ENCODE measurements around the gene XRCC4. TPM values are rescaled to one million over a fixed set of nuclear protein-coding genes. Genes with fewer than 3 reads are reported as not detected.

XRCC4 gene
- total RNA-seq, 2 donors from 2014 or later: 10.6 to 17.3 TPM

GRCh38 chr5:83124593-83124992 is 47.2 kb downstream of the XRCC4 start:
- H3K27me3 ChIP-seq (ENCODE audit: control insufficient read depth, insufficient read depth, low read length, poor library complexity, severe bottlenecking): no peaks in the 10 kb centered on the region
- H3K4me3 ChIP-seq (ENCODE audit: low read length): no peak overlapping the region
- no peak overlapping the region for H3K27ac Mint-ChIP-seq
- H3K4me3 Mint-ChIP-seq: no peak overlapping the region
- H3K36me3 Mint-ChIP-seq (ENCODE audit: low read depth): peaks cover 11% of the 10 kb centered on the region
- no peak for TF ChIP-seq CTCF (conservative IDR thresholded peaks at IDR 0.05)
- no peaks in the 10 kb centered on the region for H3K4me1 ChIP-seq (ENCODE audit: control insufficient read depth, insufficient read depth, low read length)
- H3K36me3 ChIP-seq (ENCODE audit: control insufficient read depth, insufficient read depth, low read length): no peaks in the 10 kb centered on the region
- H3K9me3 Mint-ChIP-seq: peaks cover 26% of the 10 kb centered on the region
- H3K9me3 ChIP-seq (ENCODE audit: control insufficient read depth, low read length): no peaks in the 10 kb centered on the region
- no peaks in the 10 kb centered on the region for H3K4me1 Mint-ChIP-seq
- no peak overlapping the region for H3K9ac ChIP-seq (ENCODE audit: extremely low read depth, low read length, poor library complexity, severe bottlenecking)
- H3K27me3 Mint-ChIP-seq (ENCODE audit: insufficient read depth): no peaks in the 10 kb centered on the region
- no peak overlapping the region for H3K27ac ChIP-seq (ENCODE audit: low read depth, low read length)
- DNase-seq: no peak
- WGBS, 2 experiments (ENCODE audit: insufficient coverage in 1 of 2, insufficient read length in 1 of 2): 90% methylated on average over 1 of the region's 1 CpG; no CpG with 5 or more reads in 1 of the 2 experiments

GRCh38 chr5:83125560-83125959 is 48.2 kb downstream of the XRCC4 start:
- Mint-ChIP-seq H3K4me1 (no peaks in the 10 kb centered on the region), H3K4me3 (no peak overlapping the region), H3K27ac (no peak overlapping the region), H3K9me3 (peaks cover 32% of the 10 kb centered on the region), H3K36me3 (ENCODE audit: low read depth) (peaks cover 11% of the 10 kb centered on the region), H3K27me3 (ENCODE audit: insufficient read depth) (peaks cover 3% of the 10 kb centered on the region)
- TF ChIP-seq CTCF (conservative IDR thresholded peaks at IDR 0.05): no peak
- DNase-seq: no peak
- Histone ChIP-seq H3K9ac (ENCODE audit: extremely low read depth, low read length, poor library complexity, severe bottlenecking) (no peak overlapping the region), H3K9me3 (ENCODE audit: control insufficient read depth, low read length) (no peaks in the 10 kb centered on the region), H3K36me3 (ENCODE audit: control insufficient read depth, insufficient read depth, low read length) (no peaks in the 10 kb centered on the region), H3K27me3 (ENCODE audit: control insufficient read depth, insufficient read depth, low read length, poor library complexity, severe bottlenecking) (no peaks in the 10 kb centered on the region), H3K4me3 (ENCODE audit: low read length) (no peak overlapping the region), H3K4me1 (ENCODE audit: control insufficient read depth, insufficient read depth, low read length) (no peaks in the 10 kb centered on the region), H3K27ac (ENCODE audit: low read depth, low read length) (no peak overlapping the region)
- WGBS, 2 experiments (ENCODE audit: insufficient coverage in 1 of 2, insufficient read length in 1 of 2): 84 to 100% methylated on average over 2 to 7 of the region's 7 CpGs

GRCh38 chr5:83126501-83126900 is 49.2 kb downstream of the XRCC4 start:
- Histone ChIP-seq H3K4me1 (ENCODE audit: control insufficient read depth, insufficient read depth, low read length) (no peaks in the 10 kb centered on the region), H3K4me3 (ENCODE audit: low read length) (no peak overlapping the region), H3K27ac (ENCODE audit: low read depth, low read length) (no peak overlapping the region), H3K9me3 (ENCODE audit: control insufficient read depth, low read length) (no peaks in the 10 kb centered on the region), H3K27me3 (ENCODE audit: control insufficient read depth, insufficient read depth, low read length, poor library complexity, severe bottlenecking) (no peaks in the 10 kb centered on the region), H3K9ac (ENCODE audit: extremely low read depth, low read length, poor library complexity, severe bottlenecking) (no peak overlapping the region), H3K36me3 (ENCODE audit: control insufficient read depth, insufficient read depth, low read length) (no peaks in the 10 kb centered on the region)
- H3K27ac Mint-ChIP-seq: no peak overlapping the region
- H3K9me3 Mint-ChIP-seq: peaks cover 32% of the 10 kb centered on the region
- no peaks in the 10 kb centered on the region for H3K4me1 Mint-ChIP-seq
- peaks cover 11% of the 10 kb centered on the region for H3K36me3 Mint-ChIP-seq (ENCODE audit: low read depth)
- 50% methylated on average over 2 of the region's 2 CpGs; no CpG with 5 or more reads in 1 of the 2 experiments for WGBS, 2 experiments (ENCODE audit: insufficient coverage in 1 of 2, insufficient read length in 1 of 2)
- H3K4me3 Mint-ChIP-seq: no peak overlapping the region
- peaks cover 3% of the 10 kb centered on the region for H3K27me3 Mint-ChIP-seq (ENCODE audit: insufficient read depth)
- TF ChIP-seq CTCF (conservative IDR thresholded peaks at IDR 0.05): no peak
- no peak for DNase-seq

Data from endodermal cell (in vitro differentiated cells).